IPS-NIHi7 (cell line): ENCODE data around the gene NXPE3.

Experiments
- DNase-seq: peaks from one replicate; pipeline ENCODE4 v3.0.0; 2012; ENCODE audit warnings: mixed read lengths; ENCODE audit errors: extremely low spot score

The NXPE3 gene

GRCh38 chr3:101828691-101829436 is 49.9 kb downstream of the NXPE3 start:
- no peak for DNase-seq

GRCh38 chr3:101829437-101829830 is 50.4 kb downstream of the NXPE3 start:
- no peak for DNase-seq

GRCh38 chr3:101829874-101830273 is 50.9 kb downstream of the NXPE3 start:
- DNase-seq: no peak

- DNase-seq: no peak
These were observed 54.5 kb downstream of the NXPE3 start for GRCh38 chr3:101833446-101833974.

GRCh38 chr3:101835676-101836075 is 56.7 kb downstream of the NXPE3 start:
- no peak for DNase-seq

- DNase-seq: no peak
These were observed 57.1 kb downstream of the NXPE3 start for GRCh38 chr3:101836160-101836559.

- no peak for DNase-seq
These were observed 57.9 kb downstream of the NXPE3 start for GRCh38 chr3:101836652-101837598.

GRCh38 chr3:101838691-101839090 is 59.7 kb downstream of the NXPE3 start:
- DNase-seq: no peak

GRCh38 chr3:101840066-101840465 is 61.1 kb downstream of the NXPE3 start:
- DNase-seq: no peak

- DNase-seq: peak; percentile 70
These were observed 63.4 kb downstream of the NXPE3 start for GRCh38 chr3:101842245-101842934.

GRCh38 chr3:101842935-101843330 is 63.9 kb downstream of the NXPE3 start:
- DNase-seq: no peak

- no peak for DNase-seq
These were observed 66.4 kb downstream of the NXPE3 start for GRCh38 chr3:101845425-101845824.

GRCh38 chr3:101846709-101847108 is 67.7 kb downstream of the NXPE3 start:
- no peak for DNase-seq

- DNase-seq: no peak
These were observed 68.3 kb downstream of the NXPE3 start for GRCh38 chr3:101847328-101847727.

- no peak for DNase-seq
These were observed 69.3 kb downstream of the NXPE3 start for GRCh38 chr3:101848326-101848725.

GRCh38 chr3:101848754-101849713 is 70.0 kb downstream of the NXPE3 start, which contains the start of gene NFKBIZ:
Gene NFKBIZ, plus strand, starts transcription at chr3:101849514. Its CDS starts 115 bp downstream, at chr3:101849629.
- DNase-seq: peak; percentile 94

GRCh38 chr3:101849714-101850245 is 70.8 kb downstream of the NXPE3 start:
- peak; percentile 54 for DNase-seq

- no peak for DNase-seq
These were observed 71.4 kb downstream of the NXPE3 start for GRCh38 chr3:101850246-101851051.

GRCh38 chr3:101851072-101851770 is 72.2 kb downstream of the NXPE3 start:
- DNase-seq: no peak
